Thyroid gland (tissue), 4 donors: Measurements from ENCODE around the gene NKX2-4.

Experiments
- POLR2A ChIP-seq, 2 donors: fragments of 450-650 bp; IDR thresholded peaks; one replicate each; pipeline ENCODE4 v1.6.1; 2017; ENCODE audit warnings: antibody characterized with exemption in 2 of 2, mild to moderate bottlenecking in 2 of 2, moderate library complexity in 1 of 2
- TF ChIP-seq, protein P1 (sequence below), 6 experiments: fragments of 200-600 bp in 3 of 6; fragments of 450-650 bp in 3 of 6; sonication (generic) in 3 of 6; IDR thresholded peaks; one replicate each; pipeline ENCODE4 v1.5.1; 2016 to 2019; ENCODE audit warnings: antibody characterized with exemption in 6 of 6, mild to moderate bottlenecking in 2 of 6, inconsistent platforms in 1 of 6, moderate library complexity in 1 of 6

DNA sequence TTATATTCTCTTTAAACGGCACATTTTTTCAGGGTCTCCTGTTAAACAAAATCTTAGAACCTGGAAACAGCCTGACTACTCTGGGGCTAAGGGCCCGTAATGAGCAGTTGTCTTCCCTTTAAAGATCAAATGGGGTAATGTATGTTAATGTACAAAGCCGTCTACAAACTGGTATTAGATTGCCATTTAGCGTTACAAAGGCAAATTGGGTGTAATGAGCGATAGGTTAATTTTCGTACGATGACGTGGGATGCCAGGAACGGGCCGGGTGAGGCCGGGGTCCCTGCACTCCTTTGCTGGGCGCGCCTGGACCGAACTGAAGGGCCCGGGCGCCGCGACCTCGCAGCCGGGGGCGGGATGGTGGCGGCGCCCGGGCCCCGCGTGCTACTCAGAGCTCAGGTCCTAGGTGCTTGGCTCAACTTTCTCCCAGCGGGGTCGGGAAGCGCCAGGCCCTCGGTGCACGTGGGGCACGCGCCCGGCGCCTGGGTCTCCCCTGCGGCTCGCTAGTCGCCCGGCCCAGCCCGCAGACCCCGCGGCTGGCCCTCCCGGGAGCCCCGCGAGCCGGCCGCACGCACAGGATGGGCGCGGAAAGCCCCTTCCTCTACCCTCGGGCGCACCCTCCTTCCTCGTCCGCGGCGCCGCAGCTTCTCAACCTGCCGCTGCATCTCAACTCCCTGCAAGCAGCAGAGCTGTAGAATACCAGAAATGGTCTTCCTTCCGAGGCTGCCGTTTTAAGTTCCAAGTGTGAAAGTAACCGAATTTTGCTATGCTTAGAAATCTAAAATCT lies 5.9 kb downstream of the NKX2-4 start:
- TF ChIP-seq, protein P1, sequence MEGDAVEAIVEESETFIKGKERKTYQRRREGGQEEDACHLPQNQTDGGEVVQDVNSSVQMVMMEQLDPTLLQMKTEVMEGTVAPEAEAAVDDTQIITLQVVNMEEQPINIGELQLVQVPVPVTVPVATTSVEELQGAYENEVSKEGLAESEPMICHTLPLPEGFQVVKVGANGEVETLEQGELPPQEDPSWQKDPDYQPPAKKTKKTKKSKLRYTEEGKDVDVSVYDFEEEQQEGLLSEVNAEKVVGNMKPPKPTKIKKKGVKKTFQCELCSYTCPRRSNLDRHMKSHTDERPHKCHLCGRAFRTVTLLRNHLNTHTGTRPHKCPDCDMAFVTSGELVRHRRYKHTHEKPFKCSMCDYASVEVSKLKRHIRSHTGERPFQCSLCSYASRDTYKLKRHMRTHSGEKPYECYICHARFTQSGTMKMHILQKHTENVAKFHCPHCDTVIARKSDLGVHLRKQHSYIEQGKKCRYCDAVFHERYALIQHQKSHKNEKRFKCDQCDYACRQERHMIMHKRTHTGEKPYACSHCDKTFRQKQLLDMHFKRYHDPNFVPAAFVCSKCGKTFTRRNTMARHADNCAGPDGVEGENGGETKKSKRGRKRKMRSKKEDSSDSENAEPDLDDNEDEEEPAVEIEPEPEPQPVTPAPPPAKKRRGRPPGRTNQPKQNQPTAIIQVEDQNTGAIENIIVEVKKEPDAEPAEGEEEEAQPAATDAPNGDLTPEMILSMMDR (IDR thresholded peaks at IDR 0.05): no peak
- no peak for TF ChIP-seq POLR2A (IDR thresholded peaks at IDR 0.05)
